ENCODE data around the gene ASCL3.

The ASCL3 gene

DNA sequence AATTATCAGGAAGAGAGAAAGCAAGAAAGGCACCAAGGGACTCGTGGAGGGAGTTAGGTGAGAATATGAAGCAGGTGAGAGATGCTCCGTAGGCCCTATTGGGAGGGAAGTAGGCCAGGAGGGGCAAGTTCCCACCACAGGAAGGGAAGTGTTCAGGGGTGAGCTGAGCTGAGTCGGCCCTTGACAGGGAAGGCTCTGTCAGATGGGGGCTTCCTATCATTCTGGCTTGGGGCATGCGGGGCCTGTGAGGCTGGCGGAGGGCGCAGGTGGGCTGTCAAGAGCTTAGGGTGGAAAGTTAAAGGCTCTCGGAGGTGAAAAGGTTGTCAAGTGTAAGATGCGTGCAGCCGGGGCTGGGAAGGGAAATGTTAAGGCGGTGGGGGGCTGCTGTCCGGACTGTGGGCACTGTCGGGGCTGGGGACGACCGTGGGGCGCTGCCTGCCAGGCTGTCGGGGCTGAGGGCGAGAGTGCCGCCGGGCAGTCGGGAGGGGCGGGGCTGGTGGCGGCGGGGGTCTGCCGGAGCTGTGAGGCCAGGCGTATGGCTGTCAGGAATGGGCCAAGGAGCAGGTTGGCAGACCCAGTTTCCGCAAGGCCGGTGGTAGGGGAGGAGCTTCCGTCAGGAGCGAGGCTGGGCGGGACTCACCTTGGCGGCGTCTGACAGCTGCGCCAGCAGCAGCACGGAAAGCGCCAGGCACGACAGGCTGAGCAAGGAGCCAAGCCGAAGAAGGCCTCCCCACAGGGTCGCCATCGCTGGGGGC lies 20.9 kb upstream of the ASCL3 start:
- H3K4me3 ChIP-seq (ENCODE audit: low read length): peak overlapping the region; percentile 89
- peak overlapping the region; percentile 87; the same call in 1 of the 2 replicates for H3K27ac ChIP-seq (ENCODE audit: low read length)
- TF ChIP-seq EZH2phosphoT487 (IDR thresholded peaks at IDR 0.05; ENCODE audit: low read length) (no peak), EZH2 (optimal IDR thresholded peaks at IDR 0.05; ENCODE audit: low read depth, low read length) (no peak)
- TF ChIP-seq, protein P1, sequence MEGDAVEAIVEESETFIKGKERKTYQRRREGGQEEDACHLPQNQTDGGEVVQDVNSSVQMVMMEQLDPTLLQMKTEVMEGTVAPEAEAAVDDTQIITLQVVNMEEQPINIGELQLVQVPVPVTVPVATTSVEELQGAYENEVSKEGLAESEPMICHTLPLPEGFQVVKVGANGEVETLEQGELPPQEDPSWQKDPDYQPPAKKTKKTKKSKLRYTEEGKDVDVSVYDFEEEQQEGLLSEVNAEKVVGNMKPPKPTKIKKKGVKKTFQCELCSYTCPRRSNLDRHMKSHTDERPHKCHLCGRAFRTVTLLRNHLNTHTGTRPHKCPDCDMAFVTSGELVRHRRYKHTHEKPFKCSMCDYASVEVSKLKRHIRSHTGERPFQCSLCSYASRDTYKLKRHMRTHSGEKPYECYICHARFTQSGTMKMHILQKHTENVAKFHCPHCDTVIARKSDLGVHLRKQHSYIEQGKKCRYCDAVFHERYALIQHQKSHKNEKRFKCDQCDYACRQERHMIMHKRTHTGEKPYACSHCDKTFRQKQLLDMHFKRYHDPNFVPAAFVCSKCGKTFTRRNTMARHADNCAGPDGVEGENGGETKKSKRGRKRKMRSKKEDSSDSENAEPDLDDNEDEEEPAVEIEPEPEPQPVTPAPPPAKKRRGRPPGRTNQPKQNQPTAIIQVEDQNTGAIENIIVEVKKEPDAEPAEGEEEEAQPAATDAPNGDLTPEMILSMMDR (IDR thresholded peaks at IDR 0.05; ENCODE audit: low read length): no peak
- H3K4me2 ChIP-seq (ENCODE audit: low read depth, low read length): peak overlapping the region; percentile 90
- DNase-seq: peak; percentile 82
- H3K4me1 ChIP-seq (ENCODE audit: low read length): peaks cover 13% of the 10 kb centered on the region
- peaks cover 46% of the 10 kb centered on the region for H3K79me2 ChIP-seq (ENCODE audit: low read length)
- H2AFZ ChIP-seq (ENCODE audit: low read length): peak overlapping the region; percentile 98
- no peaks in the 10 kb centered on the region for H3K9me2 ChIP-seq (replicated peaks; ENCODE audit: insufficient read depth, low read length)
- H3K9me3 ChIP-seq (replicated peaks; ENCODE audit: insufficient read depth, low read length): no peaks in the 10 kb centered on the region
- no peaks in the 10 kb centered on the region for H4K20me1 ChIP-seq (ENCODE audit: insufficient read depth, low read length)
- no peaks in the 10 kb centered on the region for H3K36me3 ChIP-seq (replicated peaks; ENCODE audit: insufficient read depth, low read length)
- H3K27me3 ChIP-seq (replicated peaks; ENCODE audit: insufficient read depth, low read length): no peaks in the 10 kb centered on the region
- peaks cover 5% of the 10 kb centered on the region; the same call in 1 of the 2 replicates for H3F3A ChIP-seq (ENCODE audit: insufficient read depth, low read length)
- H3K9ac ChIP-seq (ENCODE audit: low read length): peak overlapping the region; percentile 94

DNA sequence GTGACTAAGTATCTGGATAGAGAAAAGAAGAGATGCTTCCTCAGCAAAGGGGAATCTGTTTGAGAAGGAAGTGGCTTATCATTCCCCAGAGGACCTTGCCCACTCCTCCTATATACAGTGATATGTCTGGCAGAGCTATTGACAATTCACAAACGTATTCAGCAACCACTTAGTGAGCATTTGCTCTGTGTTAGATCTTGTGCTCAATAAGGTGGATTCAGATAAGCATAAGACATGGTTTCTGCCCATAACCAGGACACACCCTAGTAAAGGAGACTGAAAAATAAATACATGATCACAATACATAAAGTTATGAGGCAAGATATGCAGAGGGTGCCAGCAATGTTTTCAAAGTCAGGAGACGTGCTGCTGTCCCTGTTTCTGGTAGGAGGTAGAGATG lies 20.0 kb upstream of the ASCL3 start:
- Histone ChIP-seq H3K9me3 (replicated peaks; ENCODE audit: insufficient read depth, low read length) (no peaks in the 10 kb centered on the region), H3K9me2 (replicated peaks; ENCODE audit: insufficient read depth, low read length) (no peaks in the 10 kb centered on the region), H3K9ac (ENCODE audit: low read length) (peak overlapping the region; percentile 94; the same call in 1 of the 2 replicates), H2AFZ (ENCODE audit: low read length) (no peak overlapping the region), H3K4me1 (ENCODE audit: low read length) (peaks cover 13% of the 10 kb centered on the region), H3K36me3 (replicated peaks; ENCODE audit: insufficient read depth, low read length) (no peaks in the 10 kb centered on the region), H3K27ac (ENCODE audit: low read length) (no peak overlapping the region), H3K79me2 (ENCODE audit: low read length) (peaks cover 52% of the 10 kb centered on the region), H3K4me2 (ENCODE audit: low read depth, low read length) (peak overlapping the region; percentile 90), H3K27me3 (replicated peaks; ENCODE audit: insufficient read depth, low read length) (no peaks in the 10 kb centered on the region), H4K20me1 (ENCODE audit: insufficient read depth, low read length) (no peaks in the 10 kb centered on the region), H3K4me3 (ENCODE audit: low read length) (peak overlapping the region; percentile 89; the same call in 1 of the 2 replicates), H3F3A (ENCODE audit: insufficient read depth, low read length) (peaks cover 5% of the 10 kb centered on the region; the same call in 1 of the 2 replicates)
- DNase-seq: no peak
- TF ChIP-seq EZH2phosphoT487 (IDR thresholded peaks at IDR 0.05; ENCODE audit: low read length) (no peak), EZH2 (optimal IDR thresholded peaks at IDR 0.05; ENCODE audit: low read depth, low read length) (no peak)
- TF ChIP-seq, protein P1 (IDR thresholded peaks at IDR 0.05; ENCODE audit: low read length): no peak

DNA sequence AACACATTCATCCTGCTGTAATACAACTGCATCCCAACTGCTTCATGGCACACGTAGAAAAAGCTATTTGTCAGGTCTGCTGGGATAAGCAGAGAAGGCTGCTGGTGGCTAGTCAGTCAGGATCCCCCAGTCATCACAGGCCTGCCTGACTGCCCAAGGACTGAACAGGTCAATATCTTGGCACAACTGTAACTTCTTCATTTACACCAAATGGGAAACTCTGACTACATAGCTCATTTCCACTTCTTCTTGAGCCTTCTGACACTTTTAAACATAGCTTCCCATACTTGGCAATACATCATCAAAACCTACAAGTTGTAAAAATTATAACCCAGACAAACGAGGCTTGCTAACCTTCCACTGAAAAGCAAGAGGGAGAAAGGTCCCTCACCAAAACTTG lies 18.6 kb upstream of the ASCL3 start:
- Histone ChIP-seq H3K9me2 (replicated peaks; ENCODE audit: insufficient read depth, low read length) (no peaks in the 10 kb centered on the region), H3K4me1 (ENCODE audit: low read length) (peaks cover 9% of the 10 kb centered on the region), H3K4me3 (ENCODE audit: low read length) (no peak overlapping the region), H3K9me3 (replicated peaks; ENCODE audit: insufficient read depth, low read length) (no peaks in the 10 kb centered on the region), H2AFZ (ENCODE audit: low read length) (no peak overlapping the region), H3K27me3 (replicated peaks; ENCODE audit: insufficient read depth, low read length) (no peaks in the 10 kb centered on the region), H3F3A (ENCODE audit: insufficient read depth, low read length) (peaks cover 5% of the 10 kb centered on the region; the same call in 1 of the 2 replicates), H3K79me2 (ENCODE audit: low read length) (peaks cover 66% of the 10 kb centered on the region), H3K9ac (ENCODE audit: low read length) (no peak overlapping the region), H3K4me2 (ENCODE audit: low read depth, low read length) (no peak overlapping the region), H3K36me3 (replicated peaks; ENCODE audit: insufficient read depth, low read length) (no peaks in the 10 kb centered on the region), H3K27ac (ENCODE audit: low read length) (no peak overlapping the region), H4K20me1 (ENCODE audit: insufficient read depth, low read length) (no peaks in the 10 kb centered on the region)
- DNase-seq: no peak
- TF ChIP-seq EZH2 (optimal IDR thresholded peaks at IDR 0.05; ENCODE audit: low read depth, low read length) (no peak), EZH2phosphoT487 (IDR thresholded peaks at IDR 0.05; ENCODE audit: low read length) (no peak)
- TF ChIP-seq, protein P1 (IDR thresholded peaks at IDR 0.05; ENCODE audit: low read length): no peak

Data from MM.1S (cell line).